ENCODE results near the gene ASL. TPM values are rescaled to one million over a fixed set of nuclear protein-coding genes. Genes with fewer than 3 reads are reported as not detected.
A peak's percentile ranks its signal among the peaks of the same experiment; 100 is the strongest.
"Not testable (repeated sequence)": the region's sequence is repeated elsewhere in the genome, so short reads cannot be mapped to it uniquely, and the experiment has no call there.

ASL gene
- total RNA-seq, 4 donors from 2014 or later, result 48.7 to 130 (median 63.3) TPM

GRCh38 chr7:66036788-66037187, 38.8 kb upstream of the ASL start:
- no peaks in the 10 kb centered on the region for H3K4me1 ChIP-seq
- H3K27me3 ChIP-seq, result no peaks in the 10 kb centered on the region
- H3K4me3 ChIP-seq, result no peak overlapping the region
- no peaks in the 10 kb centered on the region for H3K36me3 ChIP-seq
- H3K9me3 ChIP-seq, result no peaks in the 10 kb centered on the region
- DNase-seq (ENCODE audit: low spot score in 2 of 2), result no peak
- 85 to 87% methylated on average over 7 of the region's 7 CpGs for WGBS, 2 donors
- H3K27ac ChIP-seq, result no peak overlapping the region
- TF ChIP-seq, protein P1, sequence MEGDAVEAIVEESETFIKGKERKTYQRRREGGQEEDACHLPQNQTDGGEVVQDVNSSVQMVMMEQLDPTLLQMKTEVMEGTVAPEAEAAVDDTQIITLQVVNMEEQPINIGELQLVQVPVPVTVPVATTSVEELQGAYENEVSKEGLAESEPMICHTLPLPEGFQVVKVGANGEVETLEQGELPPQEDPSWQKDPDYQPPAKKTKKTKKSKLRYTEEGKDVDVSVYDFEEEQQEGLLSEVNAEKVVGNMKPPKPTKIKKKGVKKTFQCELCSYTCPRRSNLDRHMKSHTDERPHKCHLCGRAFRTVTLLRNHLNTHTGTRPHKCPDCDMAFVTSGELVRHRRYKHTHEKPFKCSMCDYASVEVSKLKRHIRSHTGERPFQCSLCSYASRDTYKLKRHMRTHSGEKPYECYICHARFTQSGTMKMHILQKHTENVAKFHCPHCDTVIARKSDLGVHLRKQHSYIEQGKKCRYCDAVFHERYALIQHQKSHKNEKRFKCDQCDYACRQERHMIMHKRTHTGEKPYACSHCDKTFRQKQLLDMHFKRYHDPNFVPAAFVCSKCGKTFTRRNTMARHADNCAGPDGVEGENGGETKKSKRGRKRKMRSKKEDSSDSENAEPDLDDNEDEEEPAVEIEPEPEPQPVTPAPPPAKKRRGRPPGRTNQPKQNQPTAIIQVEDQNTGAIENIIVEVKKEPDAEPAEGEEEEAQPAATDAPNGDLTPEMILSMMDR (IDR thresholded peaks at IDR 0.05), result no peak
- TF ChIP-seq EP300 (IDR thresholded peaks at IDR 0.05) (no peak), POLR2A (IDR thresholded peaks at IDR 0.05) (no peak)

DNA sequence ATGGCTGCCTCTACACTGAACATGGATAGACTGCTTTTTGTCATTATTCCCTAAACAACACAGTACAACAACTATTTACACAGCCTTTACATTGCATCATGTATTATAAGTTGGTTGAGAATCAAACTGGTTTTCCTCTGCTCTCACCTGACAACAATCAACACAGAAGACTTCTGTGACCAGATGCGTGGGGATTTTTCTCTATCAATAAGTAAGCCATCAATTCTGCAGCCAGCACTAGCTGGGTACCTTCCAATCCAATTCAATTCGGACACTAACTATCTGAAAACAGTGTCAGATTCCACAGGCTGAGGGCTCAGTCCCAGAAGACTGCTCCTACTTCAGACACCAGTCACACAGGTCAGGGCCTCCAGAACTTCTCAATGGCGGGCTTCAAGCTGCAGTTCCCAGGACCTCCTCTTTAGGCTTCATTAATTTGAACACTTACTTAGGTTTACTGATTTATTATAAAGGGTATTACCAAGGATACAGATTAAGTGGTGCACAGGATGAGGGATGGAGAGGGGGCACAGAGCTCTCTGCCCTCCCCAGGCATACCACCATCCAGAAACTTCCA, 36.4 kb upstream of the ASL start:
- H3K36me3 ChIP-seq, result no peaks in the 10 kb centered on the region
- DNase-seq (ENCODE audit: low spot score in 2 of 2), result no peak
- H3K4me3 ChIP-seq, result no peak overlapping the region
- H3K27me3 ChIP-seq, result no peaks in the 10 kb centered on the region
- 82 to 83% methylated on average over 3 of the region's 3 CpGs for WGBS, 2 donors
- no peaks in the 10 kb centered on the region for H3K9me3 ChIP-seq
- H3K27ac ChIP-seq, result no peak overlapping the region
- TF ChIP-seq EP300 (IDR thresholded peaks at IDR 0.05) (no peak), POLR2A (IDR thresholded peaks at IDR 0.05) (no peak)
- TF ChIP-seq, protein P1 (IDR thresholded peaks at IDR 0.05), result no peak
- peaks cover 0 to 8% (median 5%) of the 10 kb centered on the region in 4 donors for H3K4me1 ChIP-seq

GRCh38 chr7:66043681-66044497, 31.7 kb upstream of the ASL start:
- DNase-seq (ENCODE audit: low spot score in 2 of 2), result no peak
- no peaks in the 10 kb centered on the region for H3K36me3 ChIP-seq
- peak overlapping the region; percentile 24 to 55 (median 36) for H3K4me3 ChIP-seq
- no peaks in the 10 kb centered on the region for H3K9me3 ChIP-seq
- TF ChIP-seq POLR2A (IDR thresholded peaks at IDR 0.05) (no peak), EP300 (IDR thresholded peaks at IDR 0.05) (no peak)
- TF ChIP-seq, protein P1 (IDR thresholded peaks at IDR 0.05), result no peak
- peaks cover 0 to 7% of the 10 kb centered on the region in 2 donors for H3K27me3 ChIP-seq
- WGBS, 2 donors, result 4 to 7% methylated on average over 23 to 44 of the region's 49 CpGs
- peaks cover 0 to 13% (median 5%) of the 10 kb centered on the region in 4 donors for H3K4me1 ChIP-seq
- H3K27ac ChIP-seq, result no peak overlapping the region

- WGBS, 2 donors, result 22 to 31% methylated on average over 16 to 17 of the region's 17 CpGs
- H3K27ac ChIP-seq; H3K27me3 ChIP-seq; H3K9me3 ChIP-seq; H3K36me3 ChIP-seq; DNase-seq (ENCODE audit: low spot score in 2 of 2): not testable (repeated sequence)
- H3K4me1 ChIP-seq, result peaks cover 0 to 13% (median 5%) of the 10 kb centered on the region in 4 donors
- peak overlapping the region; percentile 24 to 55 (median 36) for H3K4me3 ChIP-seq
Observed at GRCh38 chr7:66044498-66044854, 31.1 kb upstream of the ASL start.

GRCh38 chr7:66047426-66047825, 28.2 kb upstream of the ASL start:
- TF ChIP-seq POLR2A (IDR thresholded peaks at IDR 0.05) (no peak), EP300 (IDR thresholded peaks at IDR 0.05) (no peak)
- TF ChIP-seq, protein P1 (IDR thresholded peaks at IDR 0.05), result no peak
- no peak for DNase-seq (ENCODE audit: low spot score in 2 of 2)
- WGBS, 2 donors, result 56 to 63% methylated on average over 8 of the region's 8 CpGs

DNA sequence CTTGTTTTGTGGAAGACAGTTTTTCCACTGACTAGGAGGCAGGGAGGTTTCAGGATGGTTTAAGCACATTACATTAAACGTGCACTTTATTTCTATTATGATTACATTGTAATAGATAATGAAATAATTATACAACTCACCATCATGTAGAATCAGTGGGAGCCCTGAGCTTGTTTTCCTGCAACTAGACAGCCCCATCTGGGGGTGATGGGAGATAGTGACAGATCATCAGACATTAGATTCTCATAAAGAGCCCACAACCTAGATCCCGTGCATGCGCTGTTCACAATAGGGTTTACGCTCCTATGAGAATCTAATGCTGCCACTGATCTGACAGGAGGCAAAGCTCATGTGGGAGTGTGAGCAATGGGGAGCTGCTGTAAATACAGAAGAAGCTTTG, 25.7 kb upstream of the ASL start:
- H3K27me3 ChIP-seq; H3K27ac ChIP-seq; H3K36me3 ChIP-seq; H3K4me3 ChIP-seq; H3K4me1 ChIP-seq; H3K9me3 ChIP-seq; DNase-seq (ENCODE audit: low spot score in 2 of 2): not testable (repeated sequence)
- 80 to 85% methylated on average over 4 of the region's 4 CpGs for WGBS, 2 donors

More at GRCh38 chr7:66047426-66047825, 28.2 kb upstream of the ASL start:
- Histone ChIP-seq H3K9me3 (no peaks in the 10 kb centered on the region), H3K4me1 (peaks cover 0 to 13% (median 5%) of the 10 kb centered on the region in 4 donors), H3K27ac (no peak overlapping the region), H3K27me3 (peaks cover 0 to 7% of the 10 kb centered on the region in 2 donors), H3K4me3 (no peak overlapping the region), H3K36me3 (no peaks in the 10 kb centered on the region)
